GM18951 (cell line): ENCODE data around the gene RAVER1.
"Not testable (repeated sequence)": the region's sequence is repeated elsewhere in the genome, so short reads cannot be mapped to it uniquely, and the experiment has no call there.

Source experiments
- POLR2A ChIP-seq: IDR thresholded peaks from 4 replicates; pipeline ENCODE4 v1.6.1; 2011; ENCODE audit warnings: mild to moderate bottlenecking; ENCODE audit not compliant: insufficient read length, insufficient read depth; ENCODE audit errors: extremely low read depth
- in situ Hi-C: fragments of 300-500 bp; cut with MboI; formaldehyde crosslinking; loops from one replicate; pipeline ENCODE4 v1.12.0; 2022; ENCODE audit warnings: low sequenced_read_pairs, mixed read lengths, inconsistent platforms; ENCODE audit not compliant: unreplicated experiment

Gene RAVER1

DNA sequence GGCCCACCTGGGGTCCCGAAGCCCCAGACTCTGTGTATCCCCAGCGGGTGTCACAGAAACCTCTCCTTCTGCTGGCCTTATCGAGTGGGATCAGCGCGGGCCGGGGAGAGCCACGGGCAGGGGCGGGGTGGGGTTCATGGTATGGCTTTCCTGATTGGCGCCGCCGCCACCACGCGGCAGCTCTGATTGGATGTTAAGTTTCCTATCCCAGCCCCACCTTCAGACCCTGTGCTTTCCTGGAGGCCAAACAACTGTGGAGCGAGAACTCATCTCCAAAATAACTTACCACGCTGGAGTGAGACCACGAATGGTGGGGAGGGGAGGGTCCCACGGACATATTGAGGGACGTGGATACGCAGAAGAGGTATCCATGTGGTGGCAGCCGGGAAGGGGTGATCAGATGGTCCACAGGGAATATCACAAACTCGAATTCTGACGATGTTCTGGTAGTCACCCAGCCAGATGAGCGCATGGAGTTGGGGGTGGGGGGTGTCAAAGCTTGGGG is 44.6 kb downstream of the RAVER1 start:
- in situ Hi-C loops: no loop called here
- no peak for TF ChIP-seq POLR2A

DNA sequence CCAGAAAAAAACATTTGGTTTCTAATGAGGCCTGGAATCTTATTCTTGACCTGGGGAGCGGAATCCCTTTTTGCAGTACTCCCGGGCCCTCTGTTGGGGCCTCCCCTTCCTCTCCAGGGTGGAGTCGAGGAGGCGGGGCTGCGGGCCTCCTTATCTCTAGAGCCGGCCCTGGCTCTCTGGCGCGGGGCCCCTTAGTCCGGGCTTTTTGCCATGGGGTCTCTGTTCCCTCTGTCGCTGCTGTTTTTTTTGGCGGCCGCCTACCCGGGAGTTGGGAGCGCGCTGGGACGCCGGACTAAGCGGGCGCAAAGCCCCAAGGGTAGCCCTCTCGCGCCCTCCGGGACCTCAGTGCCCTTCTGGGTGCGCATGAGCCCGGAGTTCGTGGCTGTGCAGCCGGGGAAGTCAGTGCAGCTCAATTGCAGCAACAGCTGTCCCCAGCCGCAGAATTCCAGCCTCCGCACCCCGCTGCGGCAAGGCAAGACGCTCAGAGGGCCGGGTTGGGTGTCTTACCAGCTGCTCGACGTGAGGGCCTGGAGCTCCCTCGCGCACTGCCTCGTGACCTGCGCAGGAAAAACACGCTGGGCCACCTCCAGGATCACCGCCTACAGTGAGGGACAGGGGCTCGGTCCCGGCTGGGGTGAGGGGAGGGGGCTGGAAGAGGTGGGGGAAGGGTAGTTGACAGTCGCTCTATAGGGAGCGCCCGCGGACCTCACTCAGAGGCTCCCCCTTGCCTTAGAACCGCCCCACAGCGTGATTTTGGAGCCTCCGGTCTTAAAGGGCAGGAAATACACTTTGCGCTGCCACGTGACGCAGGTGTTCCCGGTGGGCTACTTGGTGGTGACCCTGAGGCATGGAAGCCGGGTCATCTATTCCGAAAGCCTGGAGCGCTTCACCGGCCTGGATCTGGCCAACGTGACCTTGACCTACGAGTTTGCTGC is 46.3 kb downstream of the RAVER1 start, which contains the start of gene ICAM4:
Gene ICAM4, plus strand, starts transcription at position 153 of the 935 bp plus-strand sequence. Its CDS starts 58 bp downstream, at position 211.
- peak; percentile 54 for TF ChIP-seq POLR2A
- in situ Hi-C loops: no loop called here

- TF ChIP-seq POLR2A: no peak
- in situ Hi-C loops: no loop called here
Observed at GRCh38 chr19:10285393-10285792, 47.9 kb downstream of the RAVER1 start.

DNA sequence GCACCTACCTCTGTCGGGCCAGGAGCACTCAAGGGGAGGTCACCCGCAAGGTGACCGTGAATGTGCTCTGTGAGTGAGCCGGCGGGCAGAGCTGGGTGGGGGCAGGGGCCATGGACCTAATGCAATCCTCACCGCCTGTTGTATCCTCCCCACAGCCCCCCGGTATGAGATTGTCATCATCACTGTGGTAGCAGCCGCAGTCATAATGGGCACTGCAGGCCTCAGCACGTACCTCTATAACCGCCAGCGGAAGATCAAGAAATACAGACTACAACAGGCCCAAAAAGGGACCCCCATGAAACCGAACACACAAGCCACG is 48.4 kb downstream of the RAVER1 start:
- in situ Hi-C loops: no loop called here
- TF ChIP-seq POLR2A: peak; percentile 3

DNA sequence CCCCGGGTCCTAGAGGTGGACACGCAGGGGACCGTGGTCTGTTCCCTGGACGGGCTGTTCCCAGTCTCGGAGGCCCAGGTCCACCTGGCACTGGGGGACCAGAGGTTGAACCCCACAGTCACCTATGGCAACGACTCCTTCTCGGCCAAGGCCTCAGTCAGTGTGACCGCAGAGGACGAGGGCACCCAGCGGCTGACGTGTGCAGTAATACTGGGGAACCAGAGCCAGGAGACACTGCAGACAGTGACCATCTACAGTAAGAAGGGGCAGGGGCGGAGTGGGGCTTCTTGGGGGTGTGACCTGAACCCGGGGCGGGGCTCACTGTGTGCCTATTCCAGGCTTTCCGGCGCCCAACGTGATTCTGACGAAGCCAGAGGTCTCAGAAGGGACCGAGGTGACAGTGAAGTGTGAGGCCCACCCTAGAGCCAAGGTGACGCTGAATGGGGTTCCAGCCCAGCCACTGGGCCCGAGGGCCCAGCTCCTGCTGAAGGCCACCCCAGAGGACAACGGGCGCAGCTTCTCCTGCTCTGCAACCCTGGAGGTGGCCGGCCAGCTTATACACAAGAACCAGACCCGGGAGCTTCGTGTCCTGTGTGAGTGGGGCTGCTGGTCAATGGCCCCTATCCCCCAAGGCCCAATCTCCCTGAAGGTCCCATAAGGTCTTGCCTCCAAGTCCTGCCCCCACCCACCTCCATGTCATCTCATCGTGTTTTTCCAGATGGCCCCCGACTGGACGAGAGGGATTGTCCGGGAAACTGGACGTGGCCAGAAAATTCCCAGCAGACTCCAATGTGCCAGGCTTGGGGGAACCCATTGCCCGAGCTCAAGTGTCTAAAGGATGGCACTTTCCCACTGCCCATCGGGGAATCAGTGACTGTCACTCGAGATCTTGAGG is 49.0 kb downstream of the RAVER1 start:
- in situ Hi-C loops: no loop called here
- TF ChIP-seq POLR2A: no peak

DNA sequence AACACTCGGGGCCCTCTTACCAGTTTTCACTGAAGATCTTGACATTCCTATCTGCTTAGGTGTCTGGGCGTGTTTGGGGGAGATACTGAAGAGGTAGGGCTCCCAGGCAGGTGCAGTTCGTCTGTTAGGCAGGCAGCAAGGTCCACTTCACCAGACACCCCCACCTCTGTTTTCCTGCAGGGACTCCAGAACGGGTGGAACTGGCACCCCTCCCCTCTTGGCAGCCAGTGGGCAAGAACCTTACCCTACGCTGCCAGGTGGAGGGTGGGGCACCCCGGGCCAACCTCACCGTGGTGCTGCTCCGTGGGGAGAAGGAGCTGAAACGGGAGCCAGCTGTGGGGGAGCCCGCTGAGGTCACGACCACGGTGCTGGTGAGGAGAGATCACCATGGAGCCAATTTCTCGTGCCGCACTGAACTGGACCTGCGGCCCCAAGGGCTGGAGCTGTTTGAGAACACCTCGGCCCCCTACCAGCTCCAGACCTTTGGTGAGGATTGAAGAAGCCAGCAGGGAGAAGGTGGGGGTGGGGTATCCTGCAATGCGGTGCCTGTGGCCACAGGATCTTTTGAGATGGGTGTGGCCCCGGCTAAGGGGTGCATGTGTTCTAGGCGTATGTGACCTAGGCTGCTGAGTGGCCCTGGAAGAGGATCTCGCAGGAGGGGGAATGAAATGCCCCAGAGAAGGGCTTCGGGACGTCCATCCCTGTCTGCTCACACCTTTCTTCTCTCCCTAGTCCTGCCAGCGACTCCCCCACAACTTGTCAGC is 49.8 kb downstream of the RAVER1 start:
- no peak for TF ChIP-seq POLR2A
- in situ Hi-C loops: no loop called here

GRCh38 chr19:10282043-10282442 is 51.3 kb downstream of the RAVER1 start:
- in situ Hi-C loops: not testable (repeated sequence)

- in situ Hi-C loops: no loop called here
Observed at GRCh38 chr19:10279737-10280442, 53.4 kb downstream of the RAVER1 start.

GRCh38 chr19:10278935-10279334 is 54.4 kb downstream of the RAVER1 start:
- TF ChIP-seq POLR2A: no peak
- in situ Hi-C loops: no loop called here

More at GRCh38 chr19:10279737-10280442, 53.4 kb downstream of the RAVER1 start:
- TF ChIP-seq POLR2A: no peak

DNA sequence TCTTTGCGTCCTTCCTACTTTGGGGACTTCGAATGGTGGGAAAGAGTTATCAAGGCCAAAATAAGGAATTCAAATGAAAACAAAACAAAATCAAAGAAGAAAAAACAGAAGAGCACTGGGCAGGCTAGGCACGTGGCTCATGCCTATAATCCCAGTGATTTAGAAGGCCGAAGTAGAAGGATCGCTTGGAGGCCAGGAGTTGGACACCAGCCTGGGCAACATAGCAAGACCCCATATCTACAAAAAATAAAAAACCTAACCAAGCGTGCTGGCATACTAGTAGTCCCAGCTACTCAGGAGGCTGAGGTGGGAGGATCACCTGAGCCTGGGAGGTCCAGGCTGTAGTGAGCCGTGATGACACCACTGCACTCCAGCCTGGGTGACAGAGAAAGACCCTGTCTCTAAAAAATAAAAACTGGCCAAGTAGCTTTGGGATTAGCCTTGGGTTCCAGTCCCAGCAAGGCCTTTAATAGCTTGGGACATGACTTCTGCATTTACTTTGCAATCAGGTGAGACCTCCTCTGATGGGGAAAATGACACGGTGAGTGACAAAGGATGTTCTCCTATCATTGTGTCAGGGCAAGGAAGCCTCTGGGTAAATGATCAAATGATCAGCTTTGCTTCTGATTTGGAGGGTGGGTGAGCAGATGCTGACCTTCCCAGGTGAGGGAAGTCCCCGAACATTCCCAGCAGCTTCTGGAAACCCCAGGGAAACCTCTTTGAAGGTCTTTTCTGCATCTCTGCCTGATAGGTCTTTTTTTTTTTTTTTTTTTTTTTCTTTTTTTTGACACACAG is 55.3 kb downstream of the RAVER1 start:
- in situ Hi-C loops: no loop called here
- no peak for TF ChIP-seq POLR2A

- no peak for TF ChIP-seq POLR2A
- in situ Hi-C loops: no loop called here
Observed at GRCh38 chr19:10274589-10274988, 58.7 kb downstream of the RAVER1 start.

GRCh38 chr19:10271543-10272086 is 61.7 kb downstream of the RAVER1 start:
- in situ Hi-C loops: no loop called here
- TF ChIP-seq POLR2A: peak; percentile 7
